IPS-18a (cell line): Measurements from ENCODE around the gene MACF1.

Experiments used
- H3K27ac ChIP-seq: one replicate; pipeline ENCODE4 v1.5.1; 2013; ENCODE audit warnings: low read length
- H3K27me3 ChIP-seq: one replicate; pipeline ENCODE4 v1.6.1; 2013; ENCODE audit warnings: mild to moderate bottlenecking, low read length; ENCODE audit not compliant: control insufficient read depth, insufficient read depth
- H3K36me3 ChIP-seq: one replicate; pipeline ENCODE4 v1.6.1; 2013; ENCODE audit warnings: low read depth, low read length; ENCODE audit not compliant: control insufficient read depth
- H3K4me1 ChIP-seq: one replicate; pipeline ENCODE4 v1.6.1; 2013; ENCODE audit warnings: low read depth, low read length; ENCODE audit not compliant: control insufficient read depth
- H3K4me3 ChIP-seq: one replicate; pipeline ENCODE4 v1.5.1; 2013; ENCODE audit warnings: low read length
- H3K9ac ChIP-seq: one replicate; pipeline ENCODE4 v1.6.1; 2013; ENCODE audit warnings: mild to moderate bottlenecking, low read length, moderate library complexity
- H3K9me3 ChIP-seq: one replicate; pipeline ENCODE4 v1.6.1; 2013; ENCODE audit warnings: low read depth, low read length; ENCODE audit not compliant: control insufficient read depth

MACF1 gene

DNA sequence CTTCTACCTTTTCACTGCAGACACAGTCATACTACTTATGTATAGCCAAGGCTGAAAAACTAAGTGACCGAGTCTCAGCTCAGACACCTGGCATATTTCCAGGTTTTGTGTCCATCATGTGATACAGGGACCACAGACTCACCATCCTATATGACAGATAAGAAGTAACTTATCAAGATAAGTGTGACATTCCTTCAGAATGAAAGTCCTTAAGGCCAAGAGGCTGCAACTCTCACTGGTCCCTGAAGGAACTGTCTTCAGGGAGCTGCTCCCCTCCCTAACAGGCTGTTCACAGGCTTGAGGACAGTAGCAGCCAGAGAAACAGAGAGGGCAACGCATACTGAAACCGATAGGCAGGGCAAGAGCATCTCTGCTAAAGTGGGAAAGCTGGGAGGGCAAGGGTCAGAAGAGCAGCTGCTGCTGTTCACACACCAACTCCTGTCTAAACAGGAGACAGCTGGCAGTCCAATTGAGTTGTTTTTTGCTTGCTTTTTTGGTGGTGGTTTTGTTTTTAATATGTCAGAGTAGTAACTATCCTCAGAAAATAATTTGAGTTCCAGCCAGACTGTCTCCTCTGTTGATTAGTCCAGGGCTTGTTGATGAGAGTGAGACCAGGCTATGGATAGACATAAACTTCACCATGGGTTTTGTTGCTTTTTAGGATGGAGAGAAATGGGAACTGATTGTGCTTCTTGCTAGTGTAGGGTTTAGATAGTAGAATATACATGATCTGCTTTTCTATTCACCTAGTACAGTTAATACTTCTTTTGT lies 67.7 kb downstream of the MACF1 start:
- no peak overlapping the region for H3K9ac ChIP-seq
- H3K4me1 ChIP-seq = peaks cover 39% of the 10 kb centered on the region
- no peaks in the 10 kb centered on the region for H3K36me3 ChIP-seq
- no peak overlapping the region for H3K27ac ChIP-seq
- no peaks in the 10 kb centered on the region for H3K9me3 ChIP-seq
- H3K27me3 ChIP-seq = no peaks in the 10 kb centered on the region
- no peak overlapping the region for H3K4me3 ChIP-seq

DNA sequence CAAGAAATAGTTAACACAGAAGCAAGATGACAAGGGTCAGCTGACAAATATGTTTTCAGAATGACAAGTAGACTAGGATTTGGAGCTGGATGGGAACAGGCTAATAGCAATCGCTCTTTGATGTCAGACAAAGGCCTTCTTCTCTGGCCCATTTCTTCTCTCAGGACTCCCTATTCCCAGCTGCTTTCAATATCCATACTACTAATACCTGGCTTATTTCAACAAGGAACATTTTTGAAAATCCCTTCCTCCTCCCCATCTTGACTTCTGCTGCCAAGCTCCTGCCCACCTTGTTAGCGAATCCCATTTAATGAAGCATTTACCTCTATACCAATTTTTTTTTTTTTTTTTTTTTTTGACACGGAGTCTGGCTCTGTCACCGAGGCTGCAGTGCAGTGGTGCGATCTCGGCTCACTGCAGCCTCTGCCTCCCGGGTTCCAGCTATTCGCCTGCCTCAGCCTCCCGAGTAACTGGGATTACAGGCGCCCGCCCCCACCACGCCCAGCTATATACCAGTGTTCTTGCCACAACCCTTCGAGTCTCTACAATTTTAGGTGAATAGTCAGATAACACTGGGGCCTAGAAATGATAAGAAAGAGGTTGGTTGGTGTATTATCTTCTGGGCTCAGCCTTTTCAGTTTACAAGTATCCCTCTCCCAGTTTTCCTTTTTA lies 68.4 kb downstream of the MACF1 start:
- H3K36me3 ChIP-seq = no peaks in the 10 kb centered on the region
- H3K27ac ChIP-seq = no peak overlapping the region
- peaks cover 39% of the 10 kb centered on the region for H3K4me1 ChIP-seq

DNA sequence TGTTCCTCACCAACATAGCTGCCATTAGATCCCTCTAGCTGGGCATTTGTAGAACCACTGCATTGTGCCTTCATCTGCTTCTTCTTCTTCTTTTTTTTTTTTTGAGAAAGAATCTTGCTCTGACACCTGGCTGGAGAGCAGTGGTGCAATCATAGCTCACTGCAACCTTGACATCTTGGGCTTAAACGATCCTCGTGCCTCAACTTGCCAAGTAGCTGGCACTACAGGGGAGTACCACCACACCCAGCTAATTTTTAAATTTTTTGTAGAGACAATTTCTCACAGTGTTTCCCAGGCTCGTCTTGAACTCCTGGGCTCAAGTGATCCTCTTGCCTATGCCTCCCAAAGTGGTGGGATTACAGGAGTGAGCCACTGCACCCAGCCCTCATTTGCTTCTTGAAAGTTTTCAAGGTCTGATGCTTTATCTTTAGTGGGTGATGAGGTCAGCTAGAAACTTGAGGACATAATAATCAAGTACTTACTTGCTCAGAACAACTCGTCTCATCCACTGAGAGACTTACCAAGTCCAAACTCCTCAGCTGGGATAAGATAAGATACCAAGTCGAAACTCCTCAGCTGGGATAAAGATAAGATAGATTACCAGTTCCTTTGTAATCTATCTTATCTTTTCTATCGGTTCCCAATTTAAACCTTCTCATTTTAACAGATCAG lies 71.5 kb downstream of the MACF1 start:
- no peaks in the 10 kb centered on the region for H3K9me3 ChIP-seq
- no peak overlapping the region for H3K27ac ChIP-seq
- H3K4me1 ChIP-seq = peaks cover 22% of the 10 kb centered on the region
- no peak overlapping the region for H3K9ac ChIP-seq
- no peaks in the 10 kb centered on the region for H3K36me3 ChIP-seq
- no peak overlapping the region for H3K4me3 ChIP-seq
- no peaks in the 10 kb centered on the region for H3K27me3 ChIP-seq

More for the DNA sequence above, 68.4 kb downstream of the MACF1 start:
- Histone ChIP-seq H3K9me3 (no peaks in the 10 kb centered on the region), H3K27me3 (no peaks in the 10 kb centered on the region), H3K4me3 (no peak overlapping the region), H3K9ac (no peak overlapping the region)

DNA sequence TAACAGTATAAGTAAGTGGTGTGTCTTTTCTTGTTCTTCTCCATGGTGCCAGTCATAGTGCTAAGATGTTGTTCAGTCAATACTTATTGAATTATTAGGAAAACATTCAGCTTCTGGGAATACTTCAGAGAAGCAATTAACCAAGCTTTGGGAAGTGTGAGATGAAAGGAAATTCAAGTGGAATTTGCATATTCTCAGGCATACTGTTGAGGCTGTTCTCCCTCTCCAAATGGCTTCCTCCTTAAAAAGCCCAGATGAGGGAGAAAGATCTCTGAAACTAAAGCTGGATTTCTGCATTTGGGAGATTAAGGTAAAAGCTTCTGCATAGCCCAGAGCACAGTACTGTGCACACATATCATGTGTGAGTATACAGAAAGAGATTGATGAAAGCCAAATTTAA lies 73.4 kb downstream of the MACF1 start:
- Histone ChIP-seq H3K4me3 (no peak overlapping the region), H3K4me1 (peaks cover 27% of the 10 kb centered on the region), H3K27me3 (no peaks in the 10 kb centered on the region), H3K9me3 (no peaks in the 10 kb centered on the region), H3K9ac (no peak overlapping the region), H3K36me3 (peaks cover 9% of the 10 kb centered on the region), H3K27ac (peak overlapping the region; percentile 9)

DNA sequence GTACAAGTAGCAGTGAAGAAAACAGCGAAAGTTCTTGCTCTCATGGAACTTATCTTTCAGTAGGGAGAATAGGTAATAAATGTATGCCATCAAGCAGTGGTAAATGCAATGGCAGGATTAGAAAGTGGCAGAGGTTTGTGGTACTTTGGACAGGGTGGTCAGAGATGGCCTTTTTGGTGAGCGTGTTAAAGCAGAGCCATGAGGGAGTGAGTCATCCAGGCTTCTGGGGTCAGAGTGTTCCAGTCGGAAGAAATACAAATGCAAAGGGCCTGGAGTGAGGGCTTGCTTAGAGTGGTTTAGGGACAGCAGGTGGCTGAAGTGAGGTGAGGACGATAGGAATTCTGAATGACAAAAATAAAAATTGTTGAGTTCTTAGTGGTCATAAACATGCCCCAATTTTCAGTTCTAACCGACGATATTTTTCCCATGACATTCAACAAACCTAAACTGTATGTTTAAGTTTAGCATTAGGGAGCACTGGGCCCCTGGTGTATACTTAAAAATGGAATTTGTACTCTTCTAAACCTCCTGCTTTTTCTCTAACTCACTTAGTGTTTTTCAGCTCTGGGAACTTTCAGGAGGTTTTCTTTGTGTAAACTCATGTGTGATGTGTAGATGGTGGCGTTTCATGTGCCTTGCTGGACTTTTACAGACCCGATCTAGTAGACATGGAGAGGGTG lies 78.2 kb downstream of the MACF1 start:
- H3K36me3 ChIP-seq = peaks cover 54% of the 10 kb centered on the region
- H3K9ac ChIP-seq = no peak overlapping the region
- H3K4me3 ChIP-seq = no peak overlapping the region
- H3K27me3 ChIP-seq = no peaks in the 10 kb centered on the region
- no peaks in the 10 kb centered on the region for H3K9me3 ChIP-seq
- H3K27ac ChIP-seq = no peak overlapping the region
- H3K4me1 ChIP-seq = peaks cover 18% of the 10 kb centered on the region

DNA sequence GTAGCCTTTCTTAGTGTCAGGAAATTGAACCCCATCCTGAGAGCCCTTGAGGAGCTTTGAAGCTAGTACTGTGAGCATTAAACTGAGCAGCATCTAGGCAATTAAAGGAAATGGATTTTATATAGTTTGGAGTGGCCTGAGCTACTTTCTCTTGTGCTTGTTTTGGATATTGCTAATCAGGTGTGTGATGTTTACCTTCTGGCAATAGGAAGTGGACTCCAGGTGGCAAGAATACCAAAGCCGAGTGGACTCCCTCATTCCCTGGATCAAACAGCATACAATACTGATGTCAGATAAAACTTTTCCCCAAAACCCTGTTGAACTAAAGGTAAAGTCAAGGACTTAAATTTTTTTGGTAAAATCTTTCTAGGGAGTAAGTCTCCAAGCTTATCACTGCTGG lies 79.4 kb downstream of the MACF1 start:
- H3K27ac ChIP-seq = no peak overlapping the region
- no peak overlapping the region for H3K4me3 ChIP-seq
- H3K36me3 ChIP-seq = peaks cover 61% of the 10 kb centered on the region
- no peak overlapping the region for H3K9ac ChIP-seq
- no peaks in the 10 kb centered on the region for H3K27me3 ChIP-seq
- peaks cover 7% of the 10 kb centered on the region for H3K4me1 ChIP-seq
- no peaks in the 10 kb centered on the region for H3K9me3 ChIP-seq

DNA sequence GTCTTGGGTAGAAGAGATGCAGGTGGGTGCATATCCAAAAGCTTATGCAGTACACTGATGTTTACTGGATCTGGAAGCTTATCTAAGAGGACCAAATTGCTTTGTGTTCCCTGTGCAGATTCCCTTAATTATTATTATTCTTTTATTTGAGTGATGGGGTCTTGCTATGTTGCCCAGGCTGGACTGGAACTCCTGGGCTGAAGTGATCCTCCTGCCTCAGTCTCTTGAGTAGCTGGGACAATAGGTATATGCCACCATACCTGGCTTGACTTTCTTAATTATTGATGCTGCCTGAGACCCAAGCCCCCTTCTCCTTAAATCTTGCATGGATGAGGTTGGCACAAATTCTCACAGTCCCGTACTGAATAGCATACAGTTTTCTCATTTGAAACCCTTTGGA lies 83.0 kb downstream of the MACF1 start:
- no peak overlapping the region for H3K4me3 ChIP-seq
- H3K27ac ChIP-seq = no peak overlapping the region
- H3K36me3 ChIP-seq = peaks cover 72% of the 10 kb centered on the region
- H3K4me1 ChIP-seq = no peaks in the 10 kb centered on the region
- no peaks in the 10 kb centered on the region for H3K9me3 ChIP-seq
- H3K9ac ChIP-seq = no peak overlapping the region
- no peaks in the 10 kb centered on the region for H3K27me3 ChIP-seq

DNA sequence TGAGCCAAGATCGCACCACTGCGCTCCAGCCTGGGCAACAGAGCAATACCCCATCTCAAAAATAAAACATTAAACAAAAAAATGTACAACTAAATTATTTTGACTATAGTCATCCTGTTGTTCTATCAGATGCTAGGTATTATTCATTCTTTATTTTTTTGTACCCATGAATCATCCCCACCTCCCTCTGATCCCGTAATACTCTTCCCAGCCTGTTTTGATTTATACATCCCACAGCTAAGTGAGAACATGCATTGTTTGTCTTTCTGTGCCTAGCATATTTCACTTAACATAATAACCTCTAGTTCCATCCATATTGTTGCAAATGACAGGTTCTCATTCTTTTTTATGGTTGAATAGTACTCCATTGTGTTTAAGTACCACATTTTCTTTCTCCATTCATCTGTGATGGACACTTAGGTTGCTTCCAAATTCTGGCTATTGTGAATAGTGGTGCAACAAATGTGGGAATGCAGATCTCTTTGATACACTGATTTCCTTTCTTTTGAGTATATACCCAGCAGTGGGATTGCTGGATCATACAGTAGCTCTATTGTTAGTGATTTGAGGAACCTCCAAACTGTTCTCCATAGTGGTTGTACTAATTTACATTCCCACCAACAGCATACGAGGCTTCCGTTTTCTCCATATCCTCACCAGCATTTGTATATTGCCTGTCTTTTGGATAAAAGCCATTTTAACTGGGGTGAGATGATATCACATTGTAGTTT lies 84.4 kb downstream of the MACF1 start:
- Histone ChIP-seq H3K4me3 (no peak overlapping the region), H3K9ac (no peak overlapping the region), H3K4me1 (no peaks in the 10 kb centered on the region), H3K9me3 (no peaks in the 10 kb centered on the region), H3K27me3 (no peaks in the 10 kb centered on the region), H3K36me3 (peaks cover 73% of the 10 kb centered on the region), H3K27ac (no peak overlapping the region)

DNA sequence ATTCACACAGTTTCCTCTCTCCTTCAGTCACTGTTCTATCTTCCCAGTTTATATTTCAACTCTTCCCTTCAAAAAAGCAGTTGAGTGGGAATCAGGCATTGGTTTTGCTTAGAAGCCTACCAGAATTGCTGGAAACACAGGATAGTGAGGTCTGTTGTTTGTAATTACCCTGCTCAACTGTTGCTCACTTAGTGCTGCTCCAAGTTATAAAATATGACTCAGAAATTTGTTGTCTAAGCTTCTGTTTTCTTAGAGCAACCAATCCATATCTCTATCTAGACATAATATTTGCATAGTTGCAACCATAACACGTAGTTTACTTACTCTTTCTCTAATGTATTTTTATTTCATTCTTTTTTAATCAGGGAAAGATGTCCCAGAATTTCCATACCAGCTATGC lies 87.9 kb downstream of the MACF1 start:
- no peak overlapping the region for H3K27ac ChIP-seq
- no peaks in the 10 kb centered on the region for H3K9me3 ChIP-seq
- H3K9ac ChIP-seq = no peak overlapping the region
- no peaks in the 10 kb centered on the region for H3K27me3 ChIP-seq
- no peaks in the 10 kb centered on the region for H3K4me1 ChIP-seq
- H3K4me3 ChIP-seq = no peak overlapping the region
- peaks cover 68% of the 10 kb centered on the region for H3K36me3 ChIP-seq

DNA sequence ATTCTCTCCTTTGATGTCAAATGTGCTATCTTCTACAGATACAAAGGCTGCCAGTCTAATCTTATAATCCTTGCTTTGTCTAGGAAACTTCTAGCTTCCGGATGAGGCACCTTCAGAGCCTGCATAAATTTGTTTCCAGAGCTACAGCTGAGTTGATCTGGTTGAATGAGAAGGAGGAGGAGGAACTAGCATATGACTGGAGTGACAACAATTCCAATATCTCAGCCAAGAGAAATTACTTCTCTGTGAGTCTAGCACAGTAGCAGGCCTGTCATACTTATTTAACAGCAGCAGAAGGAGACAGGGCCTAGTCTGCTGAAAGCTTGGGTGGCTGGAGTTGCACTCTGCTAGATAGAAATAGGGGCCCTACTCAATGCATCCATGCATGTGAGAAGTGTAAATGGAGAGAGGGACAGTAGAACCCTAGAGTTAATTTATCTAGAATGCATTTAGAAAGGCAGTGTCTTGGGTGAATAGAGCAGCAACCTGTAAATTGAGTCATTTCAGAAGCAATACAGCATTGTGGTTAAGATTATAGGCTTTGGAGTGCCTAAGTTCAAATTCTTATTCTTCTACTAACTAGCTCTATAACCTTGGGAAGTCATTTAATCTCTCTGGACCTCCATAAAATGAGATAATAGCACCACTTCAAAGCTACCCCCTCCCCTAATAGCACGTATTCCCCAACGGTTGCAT lies 89.0 kb downstream of the MACF1 start:
- Histone ChIP-seq H3K27me3 (no peaks in the 10 kb centered on the region), H3K4me1 (no peaks in the 10 kb centered on the region), H3K36me3 (peaks cover 64% of the 10 kb centered on the region), H3K4me3 (no peak overlapping the region), H3K27ac (no peak overlapping the region), H3K9me3 (no peaks in the 10 kb centered on the region), H3K9ac (no peak overlapping the region)
